PC-9 (cell line): ENCODE data around the gene TUBA3E.
"Not testable (repeated sequence)": the region's sequence is repeated elsewhere in the genome, so short reads cannot be mapped to it uniquely, and the experiment has no call there.

Experiments used
- EZH2 ChIP-seq: fragments of 200-600 bp; sonication (generic); IDR thresholded peaks from 2 replicates; pipeline ENCODE4 v1.8.0; 2017; ENCODE audit warnings: antibody characterized with exemption, low read depth
- TF ChIP-seq, protein P1 (sequence below): fragments of 200-600 bp; sonication (generic); conservative IDR thresholded peaks from 2 replicates; pipeline ENCODE4 v1.6.1; 2017; ENCODE audit warnings: mixed run types, antibody characterized with exemption, mild to moderate bottlenecking, moderate library complexity

DNA sequence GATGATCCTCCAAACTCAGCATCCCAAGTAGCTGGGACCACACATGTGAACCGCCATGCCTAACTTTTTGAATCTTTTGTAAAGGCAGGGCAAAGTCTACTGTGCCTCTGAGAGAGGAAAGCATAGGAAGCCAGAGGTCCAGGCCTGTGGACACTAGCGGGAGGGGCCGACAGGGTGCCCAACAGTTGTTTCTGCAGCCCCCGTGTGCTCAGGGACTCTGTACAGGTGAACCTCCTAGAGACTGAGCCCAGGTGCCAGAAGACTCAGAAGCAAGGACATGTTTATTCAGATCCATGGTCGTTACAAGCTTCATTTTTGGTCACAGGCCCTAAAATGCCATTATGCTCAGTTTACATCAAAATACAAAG, 47.1 kb downstream of the TUBA3E start:
- TF ChIP-seq EZH2: not testable (repeated sequence)
- TF ChIP-seq, protein P1, sequence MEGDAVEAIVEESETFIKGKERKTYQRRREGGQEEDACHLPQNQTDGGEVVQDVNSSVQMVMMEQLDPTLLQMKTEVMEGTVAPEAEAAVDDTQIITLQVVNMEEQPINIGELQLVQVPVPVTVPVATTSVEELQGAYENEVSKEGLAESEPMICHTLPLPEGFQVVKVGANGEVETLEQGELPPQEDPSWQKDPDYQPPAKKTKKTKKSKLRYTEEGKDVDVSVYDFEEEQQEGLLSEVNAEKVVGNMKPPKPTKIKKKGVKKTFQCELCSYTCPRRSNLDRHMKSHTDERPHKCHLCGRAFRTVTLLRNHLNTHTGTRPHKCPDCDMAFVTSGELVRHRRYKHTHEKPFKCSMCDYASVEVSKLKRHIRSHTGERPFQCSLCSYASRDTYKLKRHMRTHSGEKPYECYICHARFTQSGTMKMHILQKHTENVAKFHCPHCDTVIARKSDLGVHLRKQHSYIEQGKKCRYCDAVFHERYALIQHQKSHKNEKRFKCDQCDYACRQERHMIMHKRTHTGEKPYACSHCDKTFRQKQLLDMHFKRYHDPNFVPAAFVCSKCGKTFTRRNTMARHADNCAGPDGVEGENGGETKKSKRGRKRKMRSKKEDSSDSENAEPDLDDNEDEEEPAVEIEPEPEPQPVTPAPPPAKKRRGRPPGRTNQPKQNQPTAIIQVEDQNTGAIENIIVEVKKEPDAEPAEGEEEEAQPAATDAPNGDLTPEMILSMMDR: not testable (repeated sequence)
